Ecto neural progenitor cell (in vitro differentiated cells): ENCODE data around the gene CDX2.
A peak's percentile ranks its signal among the peaks of the same experiment; 100 is the strongest.

ENCODE experiments used
- DNase-seq: peaks from one replicate; pipeline ENCODE4 v3.0.0-alpha.2; 2018; ENCODE audit warnings: low spot score

The CDX2 gene

GRCh38 chr13:27928805-27929753 lies 40.0 kb downstream of the CDX2 start:
- DNase-seq, result no peak

- no peak for DNase-seq
Measured at GRCh38 chr13:27928353-27928804, 40.7 kb downstream of the CDX2 start.

GRCh38 chr13:27927444-27928352 lies 41.4 kb downstream of the CDX2 start:
- DNase-seq, result peak; percentile 55

- peak; percentile 57 for DNase-seq
Measured at GRCh38 chr13:27926644-27927434, 42.3 kb downstream of the CDX2 start.

- DNase-seq, result no peak
Measured at GRCh38 chr13:27925220-27925991, 43.7 kb downstream of the CDX2 start.

GRCh38 chr13:27924529-27925141 lies 44.5 kb downstream of the CDX2 start:
- peak; percentile 53 for DNase-seq

- peak; percentile 60 for DNase-seq
Measured at GRCh38 chr13:27923794-27924528, 45.2 kb downstream of the CDX2 start.

GRCh38 chr13:27922883-27923612 lies 46.1 kb downstream of the CDX2 start:
- DNase-seq, result no peak

- DNase-seq, result no peak
Measured at GRCh38 chr13:27921961-27922882, 46.9 kb downstream of the CDX2 start.

GRCh38 chr13:27921421-27921960 lies 47.6 kb downstream of the CDX2 start:
- DNase-seq, result peak; percentile 53

- DNase-seq, result peak; percentile 60
Measured at GRCh38 chr13:27920677-27921420, 48.3 kb downstream of the CDX2 start.

GRCh38 chr13:27919934-27920676 lies 49.0 kb downstream of the CDX2 start, which contains the start of gene PDX1:
TSS of gene PDX1 (plus strand) at chr13:27920000. CDS start at chr13:27920139, 139 bp downstream.
- DNase-seq, result peak; percentile 81

- no peak for DNase-seq
Measured at GRCh38 chr13:27919659-27919933, 49.5 kb downstream of the CDX2 start.

GRCh38 chr13:27918918-27919658 lies 50.0 kb downstream of the CDX2 start:
- DNase-seq, result no peak

GRCh38 chr13:27918041-27918917 lies 50.8 kb downstream of the CDX2 start:
- DNase-seq, result peak; percentile 60
